GM21423 (cell line): ENCODE results near the gene ALOXE3.
A peak's percentile ranks its signal among the peaks of the same experiment; 100 is the strongest.

Experiments
- ATAC-seq: cut with Tn5 transposase; IDR thresholded peaks from one replicate; pipeline ENCODE4 v1.9.1; 2021; ENCODE audit warnings: mild to moderate bottlenecking, moderate library complexity; ENCODE audit not compliant: unreplicated experiment

The ALOXE3 gene

DNA sequence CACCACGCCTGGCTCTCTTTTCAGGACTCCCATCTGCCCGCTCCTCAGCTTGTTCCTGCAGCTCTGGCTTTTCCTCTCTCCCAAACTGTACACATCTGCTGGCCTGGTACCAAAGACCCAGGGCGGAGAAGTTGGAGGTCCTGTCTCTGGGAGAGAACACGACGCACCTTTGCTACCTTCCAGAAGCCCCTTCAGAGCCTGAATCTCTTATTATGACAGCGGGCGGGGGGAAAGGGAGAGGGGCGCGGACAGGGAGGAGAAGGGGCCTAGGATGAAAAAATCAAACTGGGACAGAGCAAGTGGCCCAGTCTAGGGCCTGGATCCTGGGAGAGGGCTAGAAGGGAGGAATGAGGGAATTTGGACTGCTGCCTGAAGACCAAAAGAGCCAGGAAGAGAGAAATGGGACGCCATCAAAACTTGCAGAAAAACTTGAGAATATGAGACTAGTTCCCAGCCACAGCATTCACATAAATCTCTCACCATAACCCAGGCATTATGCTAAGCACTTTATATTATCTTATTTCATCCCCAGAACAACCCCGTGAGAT is 36.4 kb upstream of the ALOXE3 start:
- ATAC-seq = no peak

DNA sequence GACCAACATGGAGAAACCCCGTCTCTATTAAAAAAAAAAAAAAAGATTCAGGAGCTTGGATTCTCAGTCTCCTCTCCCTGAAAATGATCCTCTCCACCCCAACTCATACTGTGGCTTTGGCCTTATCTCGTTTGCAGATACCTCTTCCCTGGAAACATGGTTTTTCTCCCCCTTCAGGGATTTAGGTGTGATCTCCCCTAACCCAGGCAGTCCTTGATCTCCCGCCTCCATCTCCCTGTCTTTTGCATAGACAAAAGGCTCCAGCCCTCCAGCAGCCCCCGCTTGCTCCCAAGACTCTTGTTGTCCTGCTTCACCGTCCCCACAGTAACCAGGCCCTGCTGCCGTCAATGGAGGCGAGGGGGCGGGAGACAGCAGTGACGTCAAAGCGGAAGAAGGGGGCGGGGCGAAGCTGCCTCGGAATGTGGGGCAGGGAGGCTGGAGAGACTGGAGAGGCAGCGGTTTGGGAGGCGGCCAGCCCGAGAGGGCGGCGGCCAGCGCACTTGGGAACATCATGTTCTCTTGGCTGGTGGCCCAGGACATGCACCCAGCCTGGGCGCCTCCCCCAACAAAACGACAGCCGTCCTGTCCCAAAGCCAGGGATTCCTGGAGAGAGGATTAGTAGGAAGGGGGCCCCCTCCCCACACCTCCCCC is 35.8 kb upstream of the ALOXE3 start:
- no peak for ATAC-seq

DNA sequence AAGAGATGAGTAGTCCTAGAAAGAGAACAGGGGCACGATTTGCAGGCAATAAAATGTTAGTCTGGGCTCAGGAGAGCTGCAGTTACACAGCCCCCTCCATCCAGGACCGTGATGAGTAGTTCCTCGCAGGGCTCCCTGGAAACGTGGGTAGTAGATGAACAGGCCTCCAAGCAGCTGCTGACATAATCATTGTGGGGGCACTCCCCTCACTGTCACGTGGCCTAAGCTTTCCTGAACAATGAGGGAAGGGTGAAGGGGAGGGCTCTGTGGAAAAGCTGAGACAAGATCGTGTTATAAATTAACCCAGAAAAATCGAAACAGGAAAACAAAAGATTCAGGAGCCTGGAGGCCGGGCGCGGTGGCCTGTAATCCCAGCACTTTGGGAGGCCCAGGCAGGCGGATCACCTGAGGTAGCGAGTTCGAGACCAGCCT is 35.2 kb upstream of the ALOXE3 start:
- ATAC-seq = no peak

DNA sequence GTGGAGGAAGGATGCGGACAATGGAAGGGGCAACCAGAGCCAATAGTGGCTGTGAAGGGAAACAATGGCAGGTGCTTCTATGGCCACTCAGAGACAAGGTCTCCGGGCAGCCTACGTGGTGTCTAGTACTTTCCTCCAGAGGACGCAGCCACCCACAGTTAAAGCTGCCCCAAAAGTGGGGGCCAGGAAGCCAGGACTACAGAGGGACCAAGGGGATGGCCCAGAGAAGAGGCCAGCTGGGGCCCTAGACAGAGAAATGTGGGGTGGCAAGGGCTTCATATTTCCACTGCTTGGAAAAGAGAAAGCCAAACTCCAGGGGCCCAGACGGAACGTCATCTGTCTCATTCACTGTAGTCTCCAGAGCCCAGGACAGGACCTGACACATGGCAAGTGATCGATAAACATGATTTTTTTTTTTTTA is 34.7 kb upstream of the ALOXE3 start:
- no peak for ATAC-seq

DNA sequence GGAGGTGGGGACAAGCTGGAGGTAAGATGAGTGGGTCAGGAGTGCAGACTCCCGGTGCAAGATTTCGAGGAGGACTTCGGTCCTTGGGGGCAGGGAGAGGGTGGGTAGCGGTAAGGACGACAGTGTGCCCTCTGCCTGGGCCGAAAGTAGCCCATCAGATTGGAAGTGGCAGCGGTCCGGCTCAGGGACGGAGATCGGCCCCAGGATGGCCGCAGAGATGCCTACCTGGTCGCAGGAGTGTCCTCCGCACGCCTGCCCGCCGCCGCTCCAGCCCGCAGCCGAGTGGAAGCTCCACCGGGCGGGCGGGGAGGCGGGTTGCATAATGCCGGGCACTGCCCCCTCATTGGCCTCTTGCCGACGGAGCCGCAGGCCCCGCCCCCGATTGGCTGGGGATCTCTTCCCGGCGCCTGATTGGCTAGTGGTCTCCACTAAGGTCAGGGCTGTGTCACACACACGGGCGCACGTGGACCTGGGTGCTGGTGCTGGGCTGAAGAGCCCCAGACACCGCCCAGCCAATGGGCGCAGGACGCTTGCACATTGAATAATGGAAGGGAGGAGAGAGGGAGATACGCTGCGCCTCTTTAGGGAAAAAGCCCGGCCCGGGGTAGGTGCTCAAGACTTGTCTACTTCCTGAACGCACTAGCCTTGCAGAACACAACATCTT is 33.9 kb upstream of the ALOXE3 start, which contains the start of gene PER1:
Gene PER1, minus strand, starts transcription at position 293 of the 664 bp plus-strand sequence. CDS start 1,698 bp downstream, outside the sequence.
- ATAC-seq = no peak

DNA sequence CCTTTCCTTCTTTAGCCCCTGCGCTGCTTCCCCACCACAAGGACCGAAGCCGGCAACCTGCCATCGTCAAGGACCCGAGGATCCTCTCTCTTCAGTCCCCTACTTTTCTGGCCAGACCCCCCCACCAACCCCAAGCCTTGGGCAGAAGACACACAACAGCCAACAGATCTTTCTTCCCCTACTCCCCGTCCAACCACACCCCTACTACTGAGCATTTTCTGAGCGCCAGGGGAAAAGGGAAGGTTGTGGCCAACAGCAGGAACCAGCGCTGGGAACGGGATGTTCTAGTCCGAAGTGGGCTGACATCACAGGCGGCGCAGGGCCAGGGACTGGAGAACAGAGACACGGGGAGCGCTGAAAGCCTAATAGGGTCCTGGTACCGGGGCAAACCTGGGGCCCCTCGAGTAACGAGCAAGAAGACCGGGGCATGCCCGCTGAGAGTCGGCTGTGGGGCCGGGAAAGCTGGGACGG is 33.4 kb upstream of the ALOXE3 start:
- no peak for ATAC-seq

DNA sequence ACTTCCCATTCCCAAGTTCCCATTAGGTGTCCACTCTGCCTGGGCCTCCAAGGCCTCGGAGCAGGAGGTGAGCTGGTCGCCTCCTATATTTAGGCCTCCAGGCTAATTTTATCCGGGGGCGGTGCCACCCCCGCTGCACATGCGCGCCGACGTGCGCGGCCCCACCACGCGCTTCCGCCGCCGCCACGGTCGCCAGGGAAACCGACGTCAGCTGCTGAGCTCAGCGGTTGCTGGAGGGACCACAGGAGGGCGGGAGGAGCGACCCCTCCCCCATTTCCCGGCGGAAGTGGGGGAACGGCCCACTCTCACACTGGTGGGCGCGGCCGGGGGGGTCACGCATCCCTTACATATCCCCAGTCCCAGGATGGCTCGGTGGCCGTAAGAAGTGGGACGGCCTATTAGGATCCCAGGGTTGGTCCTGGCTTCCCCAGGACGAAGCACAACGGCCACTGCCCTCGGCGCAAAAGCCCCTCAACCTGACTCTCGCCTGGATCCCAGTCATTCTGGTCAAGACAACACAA is 32.9 kb upstream of the ALOXE3 start:
- peak; percentile 41 for ATAC-seq

DNA sequence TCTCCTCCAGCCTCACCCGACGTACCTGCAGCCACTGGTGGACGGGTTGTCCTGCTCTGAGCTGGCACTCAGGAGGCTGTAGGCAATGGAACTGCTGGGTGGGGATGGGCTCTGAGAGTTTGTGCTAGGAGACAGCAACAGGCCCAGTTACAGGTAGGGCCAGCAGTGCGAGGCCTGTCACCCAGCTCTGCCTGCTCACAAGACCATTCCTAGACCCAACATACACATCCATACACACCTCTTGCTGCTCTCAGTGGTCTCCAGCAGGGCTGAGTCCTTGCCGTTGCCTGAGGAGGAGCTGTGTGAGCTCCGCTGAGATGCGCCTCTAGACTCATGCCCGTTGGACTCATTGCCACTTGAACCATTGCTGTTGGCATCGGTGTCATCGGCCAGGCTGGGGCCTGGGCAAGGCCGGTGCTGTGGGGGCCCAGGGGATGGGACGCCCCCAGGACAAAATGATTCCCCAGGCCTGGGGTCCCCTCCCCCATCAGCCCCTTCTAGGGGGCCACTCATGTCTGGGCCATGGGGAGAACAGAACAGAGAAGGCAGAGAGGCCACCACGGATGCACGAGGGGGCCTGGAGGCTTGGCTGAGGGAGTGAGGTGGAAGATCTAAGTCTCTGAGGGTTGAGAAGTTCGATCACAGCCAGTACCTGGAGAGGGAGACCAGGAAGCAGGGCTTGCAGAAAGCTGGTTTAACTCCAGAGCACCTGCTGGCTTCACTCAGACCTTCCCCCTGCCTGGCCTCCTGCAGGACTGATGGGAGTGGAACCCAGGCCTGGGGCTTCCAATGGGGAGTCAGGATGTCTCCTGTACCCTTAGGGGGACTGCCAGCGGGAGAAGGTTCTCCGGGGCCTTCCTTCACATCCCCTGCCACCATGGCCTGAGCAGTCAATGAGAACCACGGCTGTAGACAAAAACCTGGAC is 32.1 kb upstream of the ALOXE3 start:
- ATAC-seq = no peak

DNA sequence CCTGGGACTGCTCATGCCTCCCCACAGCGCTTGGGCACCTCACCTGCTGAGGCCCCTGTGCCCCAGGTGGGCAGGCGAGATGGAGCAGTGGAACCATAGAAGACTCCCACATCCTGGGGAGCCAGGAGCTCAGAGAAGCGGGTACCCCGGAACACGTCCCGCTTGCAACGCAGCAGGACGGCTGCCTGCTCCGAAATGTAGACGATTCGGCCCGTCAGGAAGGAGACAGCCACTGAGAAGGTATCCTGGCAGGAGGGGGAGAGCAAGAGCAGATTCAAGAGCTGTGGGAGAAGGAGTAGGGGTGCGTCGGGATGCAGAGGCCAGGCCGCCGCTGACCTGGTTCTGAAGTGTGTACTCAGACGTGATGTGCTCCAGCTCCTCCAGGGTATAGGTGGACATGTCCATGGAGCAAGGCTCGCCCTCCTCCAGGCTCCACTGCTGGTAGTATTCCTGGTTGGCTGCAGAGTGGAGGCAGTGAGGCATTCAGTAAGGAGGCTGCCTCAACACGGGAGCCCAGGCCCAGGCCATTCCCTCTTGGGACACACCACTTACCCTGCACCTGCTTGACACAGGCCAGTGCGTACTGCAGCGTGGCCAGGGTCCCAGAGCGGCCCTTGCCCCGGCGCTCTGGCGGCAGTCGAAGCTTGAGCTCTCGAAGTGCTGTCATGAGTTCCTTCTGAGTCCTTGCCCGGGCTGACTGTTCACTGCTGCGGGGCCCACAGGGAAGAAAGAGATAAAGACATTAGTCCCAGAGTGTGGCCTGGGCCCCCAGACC is 31.3 kb upstream of the ALOXE3 start:
- ATAC-seq = no peak

DNA sequence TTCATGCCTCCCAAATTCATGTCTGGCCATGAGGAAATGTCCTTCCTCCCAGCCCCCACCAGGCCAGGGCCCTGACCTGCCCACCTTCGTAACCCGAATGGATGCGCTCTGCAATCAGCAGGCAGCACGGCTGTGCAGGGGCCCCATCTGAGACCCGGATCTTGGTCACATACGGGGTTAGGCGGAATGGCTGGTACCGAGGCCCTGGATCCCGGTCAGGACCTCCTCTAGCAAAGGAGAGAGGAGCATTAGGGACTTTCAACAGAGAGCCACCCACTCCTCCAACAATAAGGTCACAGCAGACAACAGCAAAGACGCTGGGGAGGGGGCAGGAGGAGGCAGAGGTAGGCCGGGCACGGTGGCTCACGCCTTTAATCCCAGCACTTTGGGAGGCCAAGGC is 30.2 kb upstream of the ALOXE3 start:
- ATAC-seq = no peak

DNA sequence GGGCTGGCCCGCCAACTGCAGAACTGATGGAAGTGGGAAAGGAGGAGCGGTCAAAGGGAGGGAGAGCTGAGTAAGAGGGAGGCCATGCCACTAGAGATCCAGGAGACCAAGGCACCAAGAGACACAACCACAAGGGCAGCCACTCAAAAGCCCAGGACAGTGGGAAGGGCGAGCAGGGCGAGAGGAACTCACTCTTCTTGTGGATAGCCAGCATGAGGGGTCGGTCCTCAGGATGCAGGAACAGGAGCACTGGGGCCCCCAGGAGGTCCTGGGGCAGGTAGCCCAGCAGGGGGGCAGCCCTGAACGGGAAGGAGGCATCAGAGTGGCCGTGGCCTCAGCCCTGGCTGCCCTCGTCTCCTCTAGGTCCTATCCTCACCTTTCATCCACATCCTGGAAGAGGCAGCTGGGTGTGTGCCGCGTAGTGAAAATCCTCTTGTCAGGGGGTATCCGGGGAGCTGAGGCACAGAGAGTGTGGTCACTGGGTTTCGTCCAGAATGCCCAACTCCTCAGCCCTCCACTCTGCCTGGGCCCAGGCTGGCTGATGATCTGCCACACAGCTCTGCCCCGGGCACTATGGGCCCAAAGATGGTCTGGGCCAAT is 29.6 kb upstream of the ALOXE3 start:
- ATAC-seq = no peak

DNA sequence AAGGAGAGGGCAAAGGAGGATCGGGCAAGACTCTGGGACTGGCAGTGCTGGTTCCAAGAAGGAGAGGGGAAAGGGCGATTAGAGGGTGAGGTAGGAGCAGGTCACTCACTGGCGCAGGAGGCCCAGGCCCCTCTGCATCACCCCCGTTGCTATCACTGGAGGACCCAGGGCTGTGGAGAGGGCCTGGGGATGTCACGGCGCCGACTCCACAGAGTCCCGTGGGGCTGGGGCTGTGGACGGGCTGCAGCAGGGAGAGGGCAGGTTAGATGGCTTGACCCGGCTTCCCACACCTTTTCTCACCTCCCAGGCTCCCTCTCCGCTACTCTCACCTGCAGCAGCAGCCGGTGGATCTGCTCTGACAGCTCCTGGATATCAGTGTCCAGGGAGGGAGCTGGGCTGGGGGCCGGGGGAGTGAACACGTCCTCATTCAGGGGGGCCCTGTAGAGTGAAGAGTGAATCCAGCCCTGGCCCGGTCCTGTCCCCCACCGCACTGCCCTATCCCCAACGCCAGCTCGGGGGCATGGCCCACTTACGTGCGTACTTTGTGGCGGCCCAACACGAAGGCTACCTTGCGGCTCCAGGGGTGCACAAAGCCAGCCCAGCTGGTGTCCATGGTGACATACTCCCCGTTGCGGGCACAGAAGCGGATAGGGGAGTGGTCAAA is 29.0 kb upstream of the ALOXE3 start:
- no peak for ATAC-seq

DNA sequence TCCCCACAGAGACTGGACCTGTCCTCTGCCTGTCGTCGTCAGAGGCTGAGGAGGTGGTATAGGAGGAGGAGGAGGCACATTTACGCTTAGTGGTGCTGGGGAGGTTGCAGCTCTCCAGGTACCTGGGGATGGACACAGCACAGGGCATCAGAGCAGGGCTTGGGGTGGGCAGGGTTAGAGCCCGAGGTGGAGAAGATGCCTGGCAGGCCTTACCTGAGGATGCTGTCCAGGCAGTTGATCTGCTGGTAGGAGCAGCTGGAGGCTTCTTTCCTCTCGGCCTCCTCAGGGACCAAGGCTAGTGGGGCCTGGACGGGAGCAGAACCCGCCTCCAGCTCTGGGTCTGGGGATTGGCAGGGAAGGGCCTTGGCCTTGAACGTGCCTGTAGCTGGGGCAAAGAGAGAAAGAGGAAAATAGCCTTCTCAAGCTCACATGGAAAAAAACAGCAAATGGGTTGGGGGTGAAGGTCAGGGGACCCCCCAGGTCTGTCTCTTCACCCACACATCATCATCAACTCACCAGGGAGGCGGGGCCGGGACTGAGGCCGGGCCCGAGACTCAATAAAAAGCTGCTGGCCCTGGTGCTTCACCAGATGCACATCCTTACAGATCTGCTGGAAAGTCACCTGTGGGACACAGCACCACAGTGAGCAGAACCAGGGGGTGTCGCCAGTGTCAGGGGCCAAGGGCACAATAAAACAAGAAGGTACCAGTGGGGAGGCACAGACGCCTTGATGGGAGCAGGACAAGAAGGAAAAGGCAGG is 28.2 kb upstream of the ALOXE3 start:
- no peak for ATAC-seq

DNA sequence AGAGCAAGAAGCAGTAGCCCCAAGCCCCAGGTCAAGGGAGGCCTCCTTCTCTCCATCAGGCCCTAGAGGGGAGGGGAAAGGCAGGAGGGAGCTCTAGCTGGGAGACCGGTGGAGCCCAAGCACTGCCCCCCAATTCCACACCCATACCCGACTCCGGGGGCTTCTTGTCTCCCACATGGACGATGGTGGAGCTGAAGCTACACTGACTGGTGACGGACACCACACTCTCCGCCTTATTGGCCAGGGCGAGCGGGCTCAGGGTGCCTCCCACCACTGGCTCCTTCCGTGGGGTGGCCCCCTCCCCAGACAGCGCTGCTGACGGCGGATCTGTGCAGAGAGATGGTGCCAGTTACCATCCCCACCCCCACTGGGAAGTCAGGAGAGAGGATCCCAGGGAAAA is 27.5 kb upstream of the ALOXE3 start:
- no peak for ATAC-seq

DNA sequence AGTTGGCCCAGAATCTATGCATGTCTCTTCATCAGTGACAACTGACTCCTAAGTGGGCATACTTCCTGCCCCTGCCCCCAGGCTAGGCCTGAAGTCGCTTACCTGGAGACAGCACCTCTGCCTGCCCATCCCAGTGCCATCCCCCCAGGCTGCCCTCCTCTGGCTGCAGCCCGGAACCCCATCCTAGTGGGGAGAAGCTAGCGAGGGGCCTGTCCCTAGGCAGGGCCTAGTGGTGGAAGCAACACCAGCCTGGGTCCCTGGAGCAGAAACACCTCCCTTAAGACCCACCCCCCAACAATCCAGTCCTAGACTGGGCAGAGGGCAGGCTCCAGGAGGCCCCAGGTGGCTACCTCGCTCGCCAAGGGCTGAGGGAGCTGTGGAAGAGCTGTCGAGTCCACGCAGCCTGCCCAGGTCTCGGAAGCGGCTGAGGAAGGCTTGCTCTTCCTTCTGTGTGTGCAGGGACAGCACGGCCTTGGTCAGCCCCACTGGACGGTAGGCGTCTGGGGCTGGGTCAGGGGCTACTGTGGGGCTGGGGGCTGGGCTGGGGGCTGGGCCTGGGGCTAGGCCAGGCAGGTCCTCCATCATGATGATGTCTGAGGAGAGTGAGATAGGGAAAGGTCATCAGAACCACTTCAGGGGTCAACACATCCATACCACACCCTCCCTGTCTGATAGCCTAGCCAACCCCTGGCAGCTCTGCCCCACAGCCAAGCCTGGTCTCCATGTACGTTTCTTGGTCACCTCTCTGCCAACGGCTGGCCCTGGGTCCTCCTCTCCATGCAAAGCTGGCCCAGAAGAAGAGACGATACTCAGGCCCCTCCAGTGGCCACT is 26.3 kb upstream of the ALOXE3 start:
- ATAC-seq = no peak

DNA sequence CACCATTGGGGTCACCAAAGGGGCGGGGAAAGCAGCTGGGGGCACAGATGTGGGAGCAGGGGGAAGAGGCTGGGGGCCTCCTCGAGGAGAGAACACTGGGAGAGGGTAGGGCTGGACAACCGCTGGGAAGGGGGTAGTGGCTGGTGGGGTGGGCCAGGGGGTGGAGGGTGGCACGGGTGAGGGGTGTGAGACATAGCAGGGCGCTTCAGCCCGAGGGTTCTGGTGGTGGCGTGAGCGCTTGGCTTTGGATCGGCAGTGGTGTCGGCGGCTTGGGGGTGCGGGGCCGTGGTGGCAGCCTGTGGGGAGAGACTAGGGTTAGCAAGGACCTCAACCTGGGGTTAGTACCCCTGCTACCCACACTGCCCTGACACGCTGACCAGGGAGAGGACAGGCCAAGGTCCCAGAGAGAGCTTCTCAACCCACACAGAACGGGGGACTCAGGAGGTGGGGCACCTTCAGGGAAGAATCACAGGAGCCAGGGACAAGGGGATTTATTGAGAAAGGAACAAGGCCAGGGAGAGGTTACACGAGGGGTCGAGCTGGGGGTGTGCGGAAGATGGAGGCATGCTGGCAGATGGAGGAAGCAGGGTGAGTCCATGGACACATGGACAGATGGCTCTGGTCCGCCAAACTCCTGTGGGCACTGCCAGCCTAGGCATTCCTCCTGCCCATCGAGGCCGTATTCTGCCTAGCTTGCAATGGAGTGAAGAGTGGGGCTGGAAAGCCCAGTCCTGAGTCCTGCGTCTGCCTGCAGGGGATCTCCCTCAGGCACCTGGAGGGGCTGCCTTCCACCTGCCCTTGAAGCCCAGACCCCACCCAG is 25.5 kb upstream of the ALOXE3 start:
- ATAC-seq = no peak
